Regular cardiac myocyte (primary cell): Measurements from ENCODE around the gene EFCC1. TPM values are rescaled to one million over a fixed set of nuclear protein-coding genes. Genes with fewer than 3 reads are reported as not detected.

Experiments used
- total RNA-seq: library from RNA; depleted of rRNA; stranded (reverse); fragments of >200 nt; gene quantifications from 2 replicates; pipeline ENCODE4 v1.2.3, GENCODE V29; 2014

Gene EFCC1
- total RNA-seq: under 0.01 TPM in 1 of 2 replicates, not detected in the other

DNA sequence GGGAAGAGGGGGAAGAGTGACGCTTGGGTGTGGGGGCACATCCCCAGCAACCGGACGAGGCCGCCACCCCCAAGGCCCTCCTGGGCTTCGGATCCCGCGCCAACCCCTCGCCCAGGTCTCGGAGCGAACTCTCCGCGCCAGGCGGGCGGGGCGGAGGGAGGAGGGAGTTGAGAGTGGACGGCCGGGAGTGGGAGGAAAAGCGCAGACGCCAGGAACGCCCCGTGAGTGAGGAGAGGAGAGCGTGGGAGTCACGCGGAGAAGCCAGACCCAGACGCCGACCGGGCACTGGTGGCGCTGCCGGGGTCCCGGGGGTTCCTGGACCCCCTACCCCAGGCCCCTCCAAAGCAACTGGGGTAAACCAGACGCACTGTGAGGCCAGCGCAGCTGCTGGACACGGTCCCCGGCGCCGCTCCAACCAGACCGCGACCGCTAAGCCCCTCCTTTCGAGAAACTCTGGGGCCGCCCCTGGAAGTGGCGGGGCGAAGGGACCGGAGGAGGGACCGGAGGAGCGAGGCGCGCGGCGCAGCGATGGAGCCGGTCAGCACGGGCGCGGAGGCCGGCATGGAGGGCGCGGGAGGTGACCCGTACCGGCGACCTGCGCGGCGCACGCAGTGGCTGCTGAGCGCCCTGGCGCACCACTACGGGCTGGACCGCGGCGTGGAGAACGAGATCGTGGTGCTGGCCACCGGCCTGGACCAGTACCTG lies at the start of gene EFCC1:
EFCC1 (plus strand) TSS at position 204 of the 705 bp plus-strand sequence; CDS start at position 529, 325 bp downstream.

DNA sequence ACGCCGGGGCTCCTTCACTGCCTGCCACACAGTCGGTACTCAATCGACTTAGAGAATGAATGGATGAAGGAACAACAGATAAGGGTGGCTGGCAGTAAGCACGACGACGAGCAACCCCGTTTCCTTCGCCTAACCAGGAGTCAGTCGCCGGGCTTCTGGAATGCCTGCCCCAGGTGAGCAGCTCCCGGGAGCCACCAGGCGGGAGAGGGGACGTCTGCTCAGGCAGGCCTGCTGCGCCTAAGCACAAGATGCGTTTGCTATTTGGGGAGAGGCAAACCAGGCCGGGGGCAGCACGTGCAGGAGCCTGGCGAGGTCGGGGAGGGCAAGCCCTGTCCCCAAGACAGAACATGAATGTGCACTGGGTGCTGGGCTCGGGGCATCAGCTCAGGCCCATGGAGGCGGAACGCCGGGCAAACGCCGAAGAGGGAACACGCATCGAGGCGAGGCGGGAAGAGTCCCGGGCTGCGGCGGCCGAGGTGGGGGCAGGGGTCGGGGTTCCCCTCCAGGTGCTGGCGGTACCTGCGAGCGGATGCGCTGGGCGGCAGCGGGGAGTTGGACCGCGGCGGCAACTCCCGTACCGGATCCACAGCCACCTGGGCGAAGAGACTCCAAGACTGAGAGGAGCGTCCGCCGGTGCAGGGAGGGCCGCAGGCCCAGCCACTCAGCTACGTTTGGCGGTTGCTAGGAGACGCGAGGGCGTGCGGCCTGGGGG lies 7.5 kb upstream of the EFCC1 start, which contains the start of gene CFAP92:
CFAP92 (minus strand) TSS at position 616 of the 712 bp plus-strand sequence. CDS start 772 bp downstream, outside the sequence.

DNA sequence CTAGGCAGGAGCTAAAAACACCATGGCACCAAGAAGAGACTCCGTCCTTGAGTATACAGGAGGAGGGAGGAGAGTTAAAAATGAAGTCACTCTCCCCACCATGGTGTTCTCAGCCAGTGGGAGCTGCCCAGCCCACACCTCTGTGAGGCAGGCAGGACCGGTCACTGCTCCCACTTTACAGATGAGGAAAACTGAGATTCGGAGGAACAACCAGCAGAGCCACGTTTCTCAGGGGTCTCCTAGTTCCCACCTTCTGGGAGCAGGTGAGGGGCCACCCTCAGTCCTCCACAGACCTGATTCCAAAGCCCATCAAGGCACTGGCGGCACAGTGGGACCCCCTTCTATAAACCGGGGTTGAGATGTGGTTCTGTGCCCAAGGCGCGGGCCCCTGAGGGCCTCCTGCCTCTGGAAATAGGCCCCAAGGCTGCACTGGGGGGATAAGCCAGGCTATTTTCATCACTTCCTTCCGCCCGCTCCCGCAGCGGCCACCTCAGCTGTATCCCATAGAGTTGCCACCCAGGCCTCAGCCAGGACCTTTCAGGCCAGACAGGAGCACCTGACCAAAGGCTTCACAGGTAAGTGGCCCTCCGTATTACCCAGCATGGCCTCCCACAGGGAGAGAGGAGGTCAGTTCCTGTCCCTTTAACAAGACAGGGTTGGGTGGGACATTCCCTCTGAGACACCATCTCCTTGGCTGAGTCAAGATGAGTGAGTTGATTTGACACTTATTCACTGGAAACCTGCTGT lies 59.3 kb downstream of the EFCC1 start, which contains the start of gene GP9:
GP9 (plus strand) TSS at position 504 of the 747 bp plus-strand sequence. CDS start 961 bp downstream, outside the sequence.

Other genes with a start within 250 kb of the EFCC1 start
- gene ACAD9, start 121.7 kb upstream of the EFCC1 start, total RNA-seq: 31.9 and 45.2 TPM in 2 replicates
- gene CFAP92, start 7.2 kb upstream of the EFCC1 start, total RNA-seq: under 0.01 TPM in 1 of 2 replicates, not detected in the other
- not detected in 2 replicates for gene GP9, start 59.5 kb downstream of the EFCC1 start, total RNA-seq
- 13.2 and 14.2 TPM in 2 replicates for gene RAB43, start 120.5 kb downstream of the EFCC1 start, total RNA-seq
- gene ISY1, start 159.8 kb downstream of the EFCC1 start, total RNA-seq: 23.1 and 35.5 TPM in 2 replicates
- gene CNBP, start 182.6 kb downstream of the EFCC1 start, total RNA-seq: 269 and 284 TPM in 2 replicates
- 272 and 457 TPM in 2 replicates for gene COPG1, start 248.3 kb downstream of the EFCC1 start, total RNA-seq